ENCODE measurements around the gene ARHGAP10. TPM values are rescaled to one million over a fixed set of nuclear protein-coding genes. Genes with fewer than 3 reads are reported as not detected.

The ARHGAP10 gene
- total RNA-seq, 1 experiment from 2014 or later, result 5.0 TPM

DNA sequence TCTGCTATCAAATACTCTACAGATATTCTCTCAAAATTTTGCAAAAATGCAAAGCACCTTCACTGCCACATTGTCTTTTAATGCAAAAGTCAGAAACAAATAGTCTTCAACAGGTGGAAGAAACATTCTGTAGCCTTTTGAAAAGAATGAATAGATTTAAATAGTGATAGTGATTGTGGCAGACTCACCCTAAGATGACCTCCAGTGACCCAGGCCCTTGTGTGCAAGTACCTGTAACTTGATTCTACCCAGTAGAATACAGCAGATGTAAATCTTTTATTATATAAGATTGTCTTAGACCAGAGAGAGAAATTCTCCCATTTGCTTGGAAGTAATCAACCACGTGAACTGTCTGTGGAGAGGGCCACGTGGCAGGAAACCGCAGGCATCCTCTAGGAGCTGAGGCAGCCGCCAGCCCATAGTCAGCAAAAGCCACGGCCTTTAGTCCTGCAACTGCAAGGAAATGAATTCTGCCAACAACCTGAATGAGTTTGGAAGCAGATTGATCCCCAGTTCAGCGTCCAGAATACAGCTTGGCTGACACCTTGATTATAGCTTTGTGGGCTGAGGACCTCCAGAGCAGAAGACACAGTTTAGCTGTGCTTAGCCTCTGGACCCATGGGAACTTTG, 272.5 kb downstream of the ARHGAP10 start:
- peak; percentile 33 for DNase-seq (ENCODE audit: low read depth, low spot score)

DNA sequence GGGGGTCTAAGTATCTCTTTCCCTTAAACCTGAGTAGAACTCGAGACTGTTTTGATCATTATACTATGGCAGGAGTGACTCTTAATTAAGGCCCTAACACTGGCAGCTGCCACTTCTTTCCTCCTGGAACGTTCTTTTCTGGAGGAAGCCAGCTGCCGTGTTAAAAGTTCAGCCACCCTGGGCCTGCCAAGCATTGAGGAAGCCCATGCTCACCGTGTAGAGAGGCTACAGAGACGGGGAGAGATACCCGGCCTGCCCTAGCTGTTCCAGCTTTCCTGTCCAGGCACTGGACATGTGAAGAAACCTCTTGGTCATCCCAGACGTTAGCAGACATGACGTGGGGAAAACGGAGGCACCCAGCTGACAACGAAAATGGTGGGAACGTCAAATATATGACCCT, 274.1 kb downstream of the ARHGAP10 start:
- in situ Hi-C loops (cut with HindIII; ENCODE audit: low pct_unique_long_range_greater_than_20kb, low sequenced_read_pairs), result no loop called here
- DNase-seq (ENCODE audit: low read depth, low spot score), result no peak

More for the DNA sequence above, 272.5 kb downstream of the ARHGAP10 start:
- in situ Hi-C loops (cut with HindIII; ENCODE audit: low pct_unique_long_range_greater_than_20kb, low sequenced_read_pairs), result no loop called here

DNA sequence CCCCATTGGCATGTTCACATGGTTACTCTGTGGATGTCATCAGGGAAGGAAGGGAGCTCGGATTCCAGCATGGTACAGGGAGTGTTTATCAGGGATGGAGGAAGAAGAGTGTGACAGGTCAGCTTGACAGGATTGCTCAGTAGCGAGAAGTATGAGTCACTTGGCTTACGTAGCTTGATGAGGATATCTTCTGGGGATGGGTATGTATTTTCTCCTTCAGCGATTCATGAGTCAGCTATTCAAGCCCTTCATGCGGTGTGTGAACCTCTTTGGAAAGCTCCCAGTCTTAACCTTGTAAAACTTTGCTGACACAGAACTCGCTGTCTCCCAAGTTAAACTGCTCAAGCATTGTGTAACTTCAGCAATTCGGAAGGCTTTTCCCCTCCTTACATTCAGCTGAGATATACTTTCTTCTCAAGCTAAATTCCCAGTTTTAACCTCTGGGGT, 275.4 kb downstream of the ARHGAP10 start:
- no peak for DNase-seq (ENCODE audit: low read depth, low spot score)
- in situ Hi-C loops (cut with HindIII; ENCODE audit: low pct_unique_long_range_greater_than_20kb, low sequenced_read_pairs), result no loop called here

DNA sequence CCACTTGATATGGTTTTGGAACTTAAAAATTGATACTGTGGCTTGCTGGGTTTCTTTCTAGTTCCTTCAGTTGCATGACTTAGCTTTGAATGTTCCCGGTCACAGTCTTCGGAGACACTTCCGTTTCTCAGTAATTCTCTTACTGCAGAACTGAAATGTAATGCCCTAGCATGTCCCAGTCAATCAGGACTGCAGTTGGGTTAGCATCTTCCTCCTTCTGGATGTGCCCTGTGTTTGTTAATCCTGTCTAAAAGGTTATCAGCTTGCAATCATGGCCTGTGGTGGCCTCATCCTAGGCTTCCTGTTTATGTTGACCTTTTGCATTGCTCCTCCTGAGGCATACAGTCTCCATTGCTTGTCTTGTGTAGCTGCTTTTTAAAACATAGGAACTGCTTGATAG, 275.9 kb downstream of the ARHGAP10 start:
- in situ Hi-C loops (cut with HindIII; ENCODE audit: low pct_unique_long_range_greater_than_20kb, low sequenced_read_pairs), result no loop called here
- no peak for DNase-seq (ENCODE audit: low read depth, low spot score)

DNA sequence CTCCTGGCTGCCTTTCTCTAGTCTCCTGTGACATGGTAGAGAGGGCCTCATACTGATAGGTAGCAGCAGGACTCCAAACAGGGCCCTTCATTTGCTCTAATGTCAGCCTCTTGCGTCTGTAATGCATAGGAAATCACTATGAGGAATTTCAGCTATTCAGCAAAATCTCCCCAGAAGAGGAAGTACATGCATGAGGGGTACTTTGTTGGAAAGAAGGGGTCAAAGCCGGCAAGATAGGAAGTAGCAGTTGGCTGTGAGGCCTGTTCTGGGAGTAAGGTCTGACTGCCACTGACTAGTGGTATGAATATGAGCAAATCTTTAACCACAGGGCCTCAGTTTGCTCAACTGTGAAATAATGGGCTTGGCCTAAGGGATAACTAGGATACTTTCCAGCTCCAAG, 283.2 kb downstream of the ARHGAP10 start:
- in situ Hi-C loops (cut with HindIII; ENCODE audit: low pct_unique_long_range_greater_than_20kb, low sequenced_read_pairs), result no loop called here
- no peak for DNase-seq (ENCODE audit: low read depth, low spot score)

DNA sequence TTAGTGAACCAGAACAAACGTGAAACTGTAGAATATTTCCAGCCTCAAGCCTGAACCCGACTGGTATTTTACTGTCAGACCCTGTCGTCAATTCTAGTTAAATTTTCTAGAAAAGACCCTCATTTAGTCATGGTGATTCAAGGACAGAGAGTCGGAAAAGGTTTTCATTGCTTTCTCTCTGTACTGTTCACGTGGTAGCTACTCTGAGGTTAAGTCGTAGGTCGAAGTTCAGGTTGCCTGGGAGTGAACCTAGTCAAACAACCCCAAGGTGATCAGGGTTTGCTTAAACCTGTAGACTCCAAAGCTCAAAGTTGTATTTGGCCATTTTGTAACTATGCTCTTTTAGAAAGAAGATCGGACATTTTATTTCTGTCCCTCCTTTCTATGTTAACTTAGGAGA, 283.6 kb downstream of the ARHGAP10 start:
- in situ Hi-C loops (cut with HindIII; ENCODE audit: low pct_unique_long_range_greater_than_20kb, low sequenced_read_pairs), result no loop called here
- DNase-seq (ENCODE audit: low read depth, low spot score), result no peak

DNA sequence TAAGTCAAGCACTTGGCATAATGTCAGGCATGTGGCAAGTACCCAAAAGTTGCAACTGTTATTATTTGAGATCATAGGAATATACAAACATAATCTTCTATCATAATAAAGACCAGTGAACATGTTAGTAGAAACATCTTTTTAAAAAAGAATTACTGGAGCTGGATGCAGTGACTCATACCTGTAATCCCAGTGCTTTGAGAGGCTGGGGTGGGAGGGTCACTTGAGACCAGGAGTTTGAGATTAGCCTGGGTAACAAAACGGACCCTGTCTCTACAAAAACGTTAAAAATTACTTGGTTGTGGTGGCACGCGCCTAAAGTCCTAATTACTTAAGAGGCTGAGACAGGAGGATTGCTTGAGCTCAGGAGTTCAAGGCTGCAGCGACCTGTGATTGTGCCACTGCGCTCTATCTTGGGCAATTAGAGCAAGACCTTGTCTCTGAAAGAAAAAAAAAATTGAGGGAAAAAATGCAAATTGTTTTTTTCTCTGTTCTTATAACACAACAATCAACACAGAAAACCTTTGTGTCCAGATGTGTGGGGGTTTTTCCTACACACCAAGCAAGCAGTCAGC, 284.3 kb downstream of the ARHGAP10 start:
- DNase-seq (ENCODE audit: low read depth, low spot score), result no peak
- in situ Hi-C loops (cut with HindIII; ENCODE audit: low pct_unique_long_range_greater_than_20kb, low sequenced_read_pairs), result no loop called here

DNA sequence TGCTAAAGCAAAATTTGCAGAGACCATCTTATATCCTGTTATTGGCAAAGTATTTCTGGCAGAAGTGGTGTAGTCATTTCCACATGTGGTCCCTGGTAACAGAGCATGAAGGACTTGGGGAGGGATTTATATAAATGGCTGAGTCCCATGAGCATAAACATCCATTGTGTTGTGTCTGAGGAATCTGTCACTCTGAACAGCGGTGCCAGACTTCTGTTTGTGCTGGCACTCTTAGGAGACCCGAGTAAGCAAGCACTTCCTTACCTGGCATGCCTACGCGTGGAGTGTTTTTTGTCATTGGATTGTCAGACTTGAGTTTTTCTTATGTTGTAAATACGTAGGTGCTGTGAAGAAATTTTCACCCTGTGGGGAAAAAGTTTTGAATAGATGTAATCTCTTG, 285.9 kb downstream of the ARHGAP10 start:
- DNase-seq (ENCODE audit: low read depth, low spot score), result peak; percentile 4
- in situ Hi-C loops (cut with HindIII; ENCODE audit: low pct_unique_long_range_greater_than_20kb, low sequenced_read_pairs), result no loop called here

- in situ Hi-C loops (cut with HindIII; ENCODE audit: low pct_unique_long_range_greater_than_20kb, low sequenced_read_pairs), result no loop called here
- DNase-seq (ENCODE audit: low read depth, low spot score), result no peak
Observed at GRCh38 chr4:148021686-148022085, 289.8 kb downstream of the ARHGAP10 start.

GRCh38 chr4:148022975-148023374, 291.1 kb downstream of the ARHGAP10 start:
- in situ Hi-C loops (cut with HindIII; ENCODE audit: low pct_unique_long_range_greater_than_20kb, low sequenced_read_pairs), result no loop called here
- no peak for DNase-seq (ENCODE audit: low read depth, low spot score)

GRCh38 chr4:148023512-148024181, 291.8 kb downstream of the ARHGAP10 start:
- no peak for DNase-seq (ENCODE audit: low read depth, low spot score)
- in situ Hi-C loops (cut with HindIII; ENCODE audit: low pct_unique_long_range_greater_than_20kb, low sequenced_read_pairs), result no loop called here

- in situ Hi-C loops (cut with HindIII; ENCODE audit: low pct_unique_long_range_greater_than_20kb, low sequenced_read_pairs), result no loop called here
- DNase-seq (ENCODE audit: low read depth, low spot score), result no peak
Observed at GRCh38 chr4:148025981-148026380, 294.1 kb downstream of the ARHGAP10 start.

- no peak for DNase-seq (ENCODE audit: low read depth, low spot score)
- in situ Hi-C loops (cut with HindIII; ENCODE audit: low pct_unique_long_range_greater_than_20kb, low sequenced_read_pairs), result no loop called here
Observed at GRCh38 chr4:148027201-148027600, 295.3 kb downstream of the ARHGAP10 start.

DNA sequence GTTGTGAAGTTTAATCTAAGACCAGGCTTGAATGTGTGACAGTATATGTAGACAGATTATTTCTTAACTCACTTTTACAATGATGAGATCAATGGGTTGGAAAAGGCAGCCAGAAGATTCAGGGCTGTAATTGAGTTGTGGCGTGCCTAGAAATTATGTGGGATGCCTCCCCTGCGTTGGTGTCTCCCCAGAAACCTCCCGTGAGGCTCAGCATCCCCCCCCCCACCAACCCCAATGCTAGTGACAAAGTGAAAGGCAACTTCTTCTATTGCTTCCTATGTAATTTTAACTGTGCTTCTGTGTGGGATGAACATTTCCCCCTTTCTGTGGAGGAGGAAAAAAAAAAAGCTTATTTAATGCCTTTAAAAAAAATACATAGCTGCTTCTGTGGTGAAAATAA, 297.9 kb downstream of the ARHGAP10 start:
- in situ Hi-C loops (cut with HindIII; ENCODE audit: low pct_unique_long_range_greater_than_20kb, low sequenced_read_pairs), result no loop called here
- no peak for DNase-seq (ENCODE audit: low read depth, low spot score)

GRCh38 chr4:148030193-148030873, 298.4 kb downstream of the ARHGAP10 start:
- in situ Hi-C loops (cut with HindIII; ENCODE audit: low pct_unique_long_range_greater_than_20kb, low sequenced_read_pairs), result no loop called here

GRCh38 chr4:148034813-148035212, 302.9 kb downstream of the ARHGAP10 start:
- no peak for DNase-seq (ENCODE audit: low read depth, low spot score)
- in situ Hi-C loops (cut with HindIII; ENCODE audit: low pct_unique_long_range_greater_than_20kb, low sequenced_read_pairs), result no loop called here

More at GRCh38 chr4:148030193-148030873, 298.4 kb downstream of the ARHGAP10 start:
- DNase-seq (ENCODE audit: low read depth, low spot score), result no peak

DNA sequence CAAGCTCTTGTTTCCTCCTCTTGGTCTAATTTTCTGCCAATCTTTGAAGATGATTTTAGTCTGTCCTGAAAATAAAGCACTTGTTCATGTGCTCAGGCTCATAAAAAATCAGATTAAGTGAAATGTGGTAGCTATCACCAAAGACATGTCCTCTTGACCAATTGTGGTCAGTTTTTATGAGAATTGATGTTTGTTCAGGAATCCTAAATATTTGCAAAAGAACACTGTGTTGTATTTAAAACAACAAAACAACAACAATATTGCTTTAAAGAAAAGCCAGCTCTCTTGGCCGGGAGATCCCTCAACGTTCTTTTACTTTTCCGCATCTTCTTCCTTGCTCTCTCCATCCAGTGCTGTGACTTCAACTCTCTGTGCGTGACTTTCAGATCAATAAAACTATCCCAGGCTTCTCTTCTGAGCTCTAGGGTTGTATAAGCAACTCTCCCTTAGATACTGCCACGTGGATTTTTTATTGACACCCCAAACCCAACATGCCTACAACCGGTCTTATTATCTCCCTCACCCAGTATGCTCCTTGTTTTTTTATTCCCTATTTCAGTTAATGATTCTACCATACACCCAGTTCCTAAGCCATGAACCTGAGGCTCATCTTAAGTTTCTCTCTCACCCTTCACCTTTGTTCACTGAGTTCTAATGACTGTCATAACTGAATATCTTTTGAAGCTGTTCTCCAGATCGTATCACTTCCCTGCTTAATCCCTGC, 309.9 kb downstream of the ARHGAP10 start:
- DNase-seq (ENCODE audit: low read depth, low spot score), result no peak
- in situ Hi-C loops (cut with HindIII; ENCODE audit: low pct_unique_long_range_greater_than_20kb, low sequenced_read_pairs), result no loop called here
